ENCODE data around the gene APOC3.

- TF ChIP-seq CTCF (IDR thresholded peaks at IDR 0.05) (no peak), HMGA2 (CRISPR knock-in tag; IDR thresholded peaks at IDR 0.05) (no peak), ZNF423 (CRISPR knock-in tag; IDR thresholded peaks at IDR 0.05) (no peak)
These were observed 29.1 kb upstream of the APOC3 start for GRCh38 chr11:116800610-116801009.

All from WTC11 (cell line).